Central memory CD8-positive, alpha-beta T cell (primary cell): ENCODE measurements around the gene OR52M1.

ENCODE experiments used
- ATAC-seq: fragments of 150-1000 bp; cut with Tn5 transposase; replicated peaks from 2 replicates; pipeline ENCODE4 v1.10.0; 2022; ENCODE audit warnings: mild to moderate bottlenecking, moderate FRiP score, moderate number of reproducible peaks; ENCODE audit not compliant: poor library complexity, severe bottlenecking; ENCODE audit errors: extremely low read depth
- DNase-seq, 2 donors: peaks; one replicate each; pipeline ENCODE4 v3.0.0; 2021; ENCODE audit warnings: low spot score in 2 of 2
- H3K27ac Mint-ChIP-seq: one replicate; pipeline ENCODE4 v1.8.0; 2022; ENCODE audit warnings: low read depth, mild to moderate bottlenecking, moderate library complexity, mixed read lengths
- H3K27me3 Mint-ChIP-seq: one replicate; pipeline ENCODE4 v1.8.0; 2022; ENCODE audit warnings: mixed read lengths
- H3K36me3 Mint-ChIP-seq: one replicate; pipeline ENCODE4 v1.8.0; 2022; ENCODE audit warnings: mild to moderate bottlenecking, moderate library complexity, mixed read lengths; ENCODE audit not compliant: insufficient read depth
- H3K4me1 Mint-ChIP-seq: one replicate; pipeline ENCODE4 v1.8.0; 2022; ENCODE audit warnings: mixed read lengths
- H3K4me3 Mint-ChIP-seq: one replicate; pipeline ENCODE4 v1.8.0; 2022; ENCODE audit warnings: mild to moderate bottlenecking, moderate library complexity, mixed read lengths
- H3K9me3 Mint-ChIP-seq: one replicate; pipeline ENCODE4 v1.8.0; 2022; ENCODE audit warnings: mixed read lengths

OR52M1 gene

DNA sequence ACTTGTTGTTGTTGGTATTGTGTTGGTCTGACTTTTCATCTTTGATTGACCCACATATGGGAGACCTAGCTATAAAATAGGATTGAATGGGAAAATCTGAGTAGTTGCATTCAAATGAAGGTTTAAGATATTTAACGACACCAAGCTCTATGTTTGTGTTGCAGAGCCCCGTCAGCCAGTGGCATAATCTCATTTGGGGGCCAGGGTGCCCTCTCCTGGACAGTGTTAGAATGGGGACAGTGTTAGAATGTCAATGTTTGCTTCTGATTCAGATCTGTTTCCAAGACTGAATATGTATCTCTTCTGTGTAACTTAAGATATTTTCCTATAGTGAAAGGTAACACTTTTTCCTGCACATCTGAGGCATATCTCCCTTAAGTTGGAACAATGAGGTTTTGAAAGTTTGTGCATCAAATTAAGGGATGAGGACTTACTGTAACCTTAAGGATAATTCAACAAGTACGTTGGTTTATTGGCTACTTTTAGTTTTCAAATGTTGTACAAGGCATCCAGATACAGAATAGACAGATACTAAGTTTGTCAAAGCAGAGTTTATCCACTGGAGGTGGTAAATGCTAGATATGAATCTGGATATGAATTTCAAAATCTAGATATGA lies 5.3 kb upstream of the OR52M1 start:
- no peaks in the 10 kb centered on the region for H3K4me1 Mint-ChIP-seq
- no peaks in the 10 kb centered on the region for H3K27me3 Mint-ChIP-seq
- no peak overlapping the region for H3K27ac Mint-ChIP-seq
- DNase-seq = no peak
- no peaks in the 10 kb centered on the region for H3K36me3 Mint-ChIP-seq
- ATAC-seq = no peak
- no peaks in the 10 kb centered on the region for H3K9me3 Mint-ChIP-seq
- no peak overlapping the region for H3K4me3 Mint-ChIP-seq

GRCh38 chr11:4541071-4541470 lies 3.9 kb upstream of the OR52M1 start:
- no peaks in the 10 kb centered on the region for H3K27me3 Mint-ChIP-seq
- H3K36me3 Mint-ChIP-seq = no peaks in the 10 kb centered on the region
- DNase-seq (no peak), ATAC-seq (no peak)
- H3K4me1 Mint-ChIP-seq = no peaks in the 10 kb centered on the region
- no peaks in the 10 kb centered on the region for H3K9me3 Mint-ChIP-seq
- H3K27ac Mint-ChIP-seq = no peak overlapping the region
- no peak overlapping the region for H3K4me3 Mint-ChIP-seq

- DNase-seq (no peak), ATAC-seq (no peak)
- no peak overlapping the region for H3K27ac Mint-ChIP-seq
- H3K27me3 Mint-ChIP-seq = no peaks in the 10 kb centered on the region
- H3K4me1 Mint-ChIP-seq = no peaks in the 10 kb centered on the region
- H3K36me3 Mint-ChIP-seq = no peaks in the 10 kb centered on the region
- no peaks in the 10 kb centered on the region for H3K9me3 Mint-ChIP-seq
- H3K4me3 Mint-ChIP-seq = no peak overlapping the region
Measured at GRCh38 chr11:4543561-4543960, 1.4 kb upstream of the OR52M1 start.

GRCh38 chr11:4546878-4547277 lies 1.9 kb downstream of the OR52M1 start:
- Mint-ChIP-seq H3K4me1 (no peaks in the 10 kb centered on the region), H3K27me3 (peaks cover 12% of the 10 kb centered on the region), H3K36me3 (no peaks in the 10 kb centered on the region), H3K4me3 (no peak overlapping the region), H3K27ac (no peak overlapping the region), H3K9me3 (no peaks in the 10 kb centered on the region)
- DNase-seq (no peak), ATAC-seq (no peak)

- no peaks in the 10 kb centered on the region for H3K9me3 Mint-ChIP-seq
- H3K4me1 Mint-ChIP-seq = no peaks in the 10 kb centered on the region
- H3K4me3 Mint-ChIP-seq = no peak overlapping the region
- peaks cover 18% of the 10 kb centered on the region for H3K27me3 Mint-ChIP-seq
- H3K27ac Mint-ChIP-seq = no peak overlapping the region
- DNase-seq (no peak), ATAC-seq (no peak)
- no peaks in the 10 kb centered on the region for H3K36me3 Mint-ChIP-seq
Measured at GRCh38 chr11:4547416-4547815, 2.4 kb downstream of the OR52M1 start.

GRCh38 chr11:4551346-4551979 lies 6.5 kb downstream of the OR52M1 start:
- DNase-seq (no peak), ATAC-seq (no peak)
- Mint-ChIP-seq H3K4me1 (no peaks in the 10 kb centered on the region), H3K36me3 (no peaks in the 10 kb centered on the region), H3K4me3 (no peak overlapping the region), H3K9me3 (no peaks in the 10 kb centered on the region), H3K27ac (no peak overlapping the region), H3K27me3 (peaks cover 57% of the 10 kb centered on the region)

DNA sequence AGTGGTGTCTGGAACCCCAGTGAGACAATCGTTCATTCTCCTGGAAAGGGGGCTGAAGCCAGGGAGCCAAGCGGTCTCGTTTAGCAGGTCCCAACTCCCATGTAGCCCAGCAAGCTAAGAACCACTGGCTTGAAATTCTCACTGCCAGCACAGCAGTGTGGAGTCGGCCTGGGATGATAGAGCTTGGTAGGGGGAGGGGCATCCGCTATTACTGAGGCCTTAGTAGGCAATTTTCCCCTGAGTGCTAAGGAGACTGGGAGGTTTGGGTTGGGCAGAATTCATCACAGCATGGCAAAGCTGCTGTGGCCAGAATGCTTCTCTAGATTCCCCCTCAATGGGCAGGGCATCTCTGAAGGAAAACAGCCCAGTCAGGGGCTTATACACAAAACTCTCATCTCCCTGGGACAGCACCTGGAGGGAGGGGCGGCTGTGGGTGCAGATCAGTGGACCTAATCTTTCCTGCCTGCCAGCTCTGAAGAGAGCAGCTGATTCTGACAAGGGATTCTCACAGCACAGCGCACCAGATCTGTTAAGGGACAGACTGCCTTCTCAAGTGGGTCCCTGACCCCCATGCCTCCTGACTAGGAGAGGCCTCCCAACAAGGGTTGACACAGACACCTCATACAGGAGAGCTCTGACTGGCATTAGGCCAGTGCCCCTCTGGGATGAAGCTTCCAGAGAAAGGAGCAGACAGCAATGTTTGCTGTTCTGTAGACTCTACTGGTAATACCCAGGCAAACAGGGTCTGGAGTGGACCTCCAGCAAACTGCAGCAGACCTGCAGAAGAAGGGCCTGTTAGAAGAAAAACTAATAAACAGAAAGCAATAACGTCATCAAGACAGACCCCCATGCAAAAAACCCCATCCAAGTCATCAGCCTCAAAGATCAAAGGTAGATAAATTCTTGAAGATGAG lies 14.8 kb downstream of the OR52M1 start:
- no peak for ATAC-seq
- no peaks in the 10 kb centered on the region for H3K36me3 Mint-ChIP-seq
- peaks cover 5% of the 10 kb centered on the region for H3K9me3 Mint-ChIP-seq
- peaks cover 94% of the 10 kb centered on the region for H3K27me3 Mint-ChIP-seq
- no peak for DNase-seq
- no peak overlapping the region for H3K27ac Mint-ChIP-seq
- no peak overlapping the region for H3K4me3 Mint-ChIP-seq
- no peaks in the 10 kb centered on the region for H3K4me1 Mint-ChIP-seq

DNA sequence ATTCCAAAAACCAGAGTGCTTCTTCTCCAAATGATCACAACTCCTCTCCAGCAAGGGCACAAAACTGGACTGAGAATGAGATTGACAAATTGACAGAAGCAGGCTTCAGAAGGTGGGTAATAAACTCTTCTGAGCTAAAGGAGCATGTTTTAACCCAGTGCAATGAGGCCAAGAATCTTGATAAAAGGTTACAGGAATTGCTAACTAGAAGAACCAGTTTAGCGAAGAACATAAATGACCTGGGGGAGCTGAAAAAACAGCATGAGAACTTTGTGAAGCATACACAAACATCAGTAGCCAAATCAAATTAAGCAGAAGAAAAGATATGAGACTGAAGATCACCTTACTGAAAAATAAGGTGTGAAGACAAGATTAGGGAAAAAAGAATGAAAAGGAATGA lies 15.5 kb downstream of the OR52M1 start:
- Mint-ChIP-seq H3K4me1 (no peaks in the 10 kb centered on the region), H3K4me3 (no peak overlapping the region), H3K27ac (no peak overlapping the region), H3K9me3 (peaks cover 5% of the 10 kb centered on the region), H3K36me3 (no peaks in the 10 kb centered on the region), H3K27me3 (peaks cover 92% of the 10 kb centered on the region)
- ATAC-seq (no peak), DNase-seq (no peak)

GRCh38 chr11:4565371-4565770 lies 20.4 kb downstream of the OR52M1 start:
- H3K27ac Mint-ChIP-seq = no peak overlapping the region

DNA sequence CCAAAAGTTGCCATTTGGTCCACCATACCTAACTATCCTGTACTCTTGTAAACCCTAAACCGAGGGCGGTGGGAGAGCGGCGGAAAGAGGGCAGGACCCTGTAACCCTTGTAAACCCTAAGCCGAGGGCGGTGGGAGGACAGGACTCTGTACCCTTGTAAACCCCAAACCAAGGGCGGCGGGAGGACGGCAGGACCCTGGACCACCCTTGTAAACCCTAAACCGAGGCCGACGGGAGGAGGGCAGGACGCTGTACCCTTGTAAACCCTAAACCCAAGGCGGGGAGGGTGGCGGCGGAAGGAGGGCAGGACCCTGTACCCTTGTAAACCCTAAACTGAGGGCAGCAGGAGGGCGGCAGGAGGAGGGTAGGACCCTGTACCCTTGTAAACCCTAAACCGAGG lies 24.1 kb downstream of the OR52M1 start:
- no peaks in the 10 kb centered on the region for H3K4me1 Mint-ChIP-seq
- no peak overlapping the region for H3K27ac Mint-ChIP-seq
- no peak overlapping the region for H3K4me3 Mint-ChIP-seq
- no peaks in the 10 kb centered on the region for H3K36me3 Mint-ChIP-seq
- H3K27me3 Mint-ChIP-seq = peaks cover 24% of the 10 kb centered on the region
- ATAC-seq = no peak
- DNase-seq = no peak
- H3K9me3 Mint-ChIP-seq = peaks cover under 1% of the 10 kb centered on the region

More at GRCh38 chr11:4565371-4565770, 20.4 kb downstream of the OR52M1 start:
- Mint-ChIP-seq H3K27me3 (peaks cover 61% of the 10 kb centered on the region), H3K4me3 (no peak overlapping the region), H3K9me3 (peaks cover 5% of the 10 kb centered on the region), H3K36me3 (no peaks in the 10 kb centered on the region), H3K4me1 (no peaks in the 10 kb centered on the region)
- ATAC-seq (no peak), DNase-seq (no peak)

- Mint-ChIP-seq H3K4me3 (no peak overlapping the region), H3K27me3 (peaks cover 71% of the 10 kb centered on the region), H3K9me3 (no peaks in the 10 kb centered on the region), H3K27ac (no peak overlapping the region), H3K4me1 (peaks cover 6% of the 10 kb centered on the region), H3K36me3 (no peaks in the 10 kb centered on the region)
- DNase-seq = no peak
- ATAC-seq = no peak
Measured at GRCh38 chr11:4576880-4577279, 31.9 kb downstream of the OR52M1 start.

DNA sequence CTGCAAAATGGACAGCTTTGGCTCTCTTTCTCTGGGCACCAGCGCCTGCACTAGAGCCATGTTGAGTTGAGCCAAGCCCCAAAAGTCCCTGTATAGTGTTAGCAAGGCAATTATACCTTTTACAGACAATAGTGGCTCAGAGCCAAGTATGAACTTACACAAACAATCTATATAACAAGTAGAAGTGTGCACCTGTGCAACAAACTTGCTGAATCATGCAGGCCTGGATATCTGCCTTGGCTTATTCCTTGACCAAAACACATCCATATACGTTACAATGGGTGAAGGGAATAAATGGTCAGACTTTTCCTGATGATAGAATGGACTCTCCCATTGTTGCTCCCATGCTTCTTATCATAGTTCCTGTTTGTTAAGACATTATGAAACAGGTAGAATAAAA lies 32.8 kb downstream of the OR52M1 start:
- no peak overlapping the region for H3K4me3 Mint-ChIP-seq
- H3K27me3 Mint-ChIP-seq = peaks cover 80% of the 10 kb centered on the region
- no peaks in the 10 kb centered on the region for H3K9me3 Mint-ChIP-seq
- H3K36me3 Mint-ChIP-seq = no peaks in the 10 kb centered on the region
- peaks cover 6% of the 10 kb centered on the region for H3K4me1 Mint-ChIP-seq
- ATAC-seq (no peak), DNase-seq (no peak)
- no peak overlapping the region for H3K27ac Mint-ChIP-seq

DNA sequence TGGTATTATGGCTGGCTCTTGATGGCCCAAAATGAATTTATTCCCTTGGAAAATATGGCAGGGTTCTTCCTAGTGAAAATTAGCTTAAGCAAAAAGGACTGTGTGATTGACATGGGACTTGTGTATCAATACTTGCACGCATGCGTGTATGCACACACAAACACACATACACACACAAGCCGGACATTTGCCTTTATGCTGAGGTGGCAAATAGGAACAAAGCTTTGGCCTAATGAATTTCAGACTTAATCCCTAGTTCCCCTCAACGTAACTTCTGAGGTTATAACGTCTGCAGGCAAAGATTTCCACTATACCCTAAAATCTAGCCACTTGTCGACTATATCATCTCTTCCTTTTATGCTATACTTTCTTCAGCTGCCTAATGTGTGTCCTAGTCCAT lies 33.6 kb downstream of the OR52M1 start:
- H3K27me3 Mint-ChIP-seq = peaks cover 85% of the 10 kb centered on the region

More for the DNA sequence above, 33.6 kb downstream of the OR52M1 start:
- no peaks in the 10 kb centered on the region for H3K9me3 Mint-ChIP-seq
- no peaks in the 10 kb centered on the region for H3K36me3 Mint-ChIP-seq
- no peak for ATAC-seq
- peaks cover 6% of the 10 kb centered on the region for H3K4me1 Mint-ChIP-seq
- no peak for DNase-seq
- no peak overlapping the region for H3K4me3 Mint-ChIP-seq
- no peak overlapping the region for H3K27ac Mint-ChIP-seq
